ENCODE data around the gene DNTT.

DNA sequence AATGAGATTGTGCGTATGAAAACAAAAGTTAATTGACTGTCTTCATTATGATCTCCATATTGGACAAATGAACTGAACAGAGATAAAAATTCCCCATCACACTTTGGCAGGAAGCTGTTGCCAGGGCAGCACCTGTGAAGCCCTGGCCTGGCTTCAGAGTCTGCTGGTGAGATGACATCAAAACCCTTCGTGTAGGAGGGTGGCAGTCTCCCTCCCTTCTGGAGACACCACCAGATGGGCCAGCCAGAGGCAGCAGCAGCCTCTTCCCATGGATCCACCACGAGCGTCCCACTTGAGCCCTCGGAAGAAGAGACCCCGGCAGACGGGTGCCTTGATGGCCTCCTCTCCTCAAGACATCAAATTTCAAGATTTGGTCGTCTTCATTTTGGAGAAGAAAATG is at the start of gene DNTT:
- TF ChIP-seq, protein P1, sequence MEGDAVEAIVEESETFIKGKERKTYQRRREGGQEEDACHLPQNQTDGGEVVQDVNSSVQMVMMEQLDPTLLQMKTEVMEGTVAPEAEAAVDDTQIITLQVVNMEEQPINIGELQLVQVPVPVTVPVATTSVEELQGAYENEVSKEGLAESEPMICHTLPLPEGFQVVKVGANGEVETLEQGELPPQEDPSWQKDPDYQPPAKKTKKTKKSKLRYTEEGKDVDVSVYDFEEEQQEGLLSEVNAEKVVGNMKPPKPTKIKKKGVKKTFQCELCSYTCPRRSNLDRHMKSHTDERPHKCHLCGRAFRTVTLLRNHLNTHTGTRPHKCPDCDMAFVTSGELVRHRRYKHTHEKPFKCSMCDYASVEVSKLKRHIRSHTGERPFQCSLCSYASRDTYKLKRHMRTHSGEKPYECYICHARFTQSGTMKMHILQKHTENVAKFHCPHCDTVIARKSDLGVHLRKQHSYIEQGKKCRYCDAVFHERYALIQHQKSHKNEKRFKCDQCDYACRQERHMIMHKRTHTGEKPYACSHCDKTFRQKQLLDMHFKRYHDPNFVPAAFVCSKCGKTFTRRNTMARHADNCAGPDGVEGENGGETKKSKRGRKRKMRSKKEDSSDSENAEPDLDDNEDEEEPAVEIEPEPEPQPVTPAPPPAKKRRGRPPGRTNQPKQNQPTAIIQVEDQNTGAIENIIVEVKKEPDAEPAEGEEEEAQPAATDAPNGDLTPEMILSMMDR (conservative IDR thresholded peaks at IDR 0.05 in 1 of 2, IDR thresholded peaks at IDR 0.05 in 1 of 2; ENCODE audit: extremely low read depth in 1 of 2, insufficient read depth in 1 of 2, low read depth in 1 of 2, low read length in 2 of 2), result no peak
- TF ChIP-seq EZH2 (IDR thresholded peaks at IDR 0.05; ENCODE audit: borderline replicate concordance, low read length), result no peak
